Activated CD4-positive, alpha-beta T cell treated with anti-CD3 and anti-CD28 coated beads, Interleukin-2, amount 50 U/mL, for 4 hours (primary cell): Measurements from ENCODE around the gene TET3.
"Not testable (repeated sequence)": the region's sequence is repeated elsewhere in the genome, so short reads cannot be mapped to it uniquely, and the experiment has no call there.

Experiments used
- DNase-seq, 2 experiments: peaks; one replicate each; pipeline ENCODE4 v3.0.0-alpha.2; 2020

TET3 gene

GRCh38 chr2:73984203-73984921 lies at the start of gene TET3:
Gene TET3 (plus strand): TSS chr2:73984910. CDS start chr2:73986404, 1,494 bp downstream.
- peak in 1 of 2 experiments; percentile 56 for DNase-seq

GRCh38 chr2:73935641-73936040 lies 49.1 kb upstream of the TET3 start:
- DNase-seq, result no peak

- no peak for DNase-seq
These were observed 47.4 kb upstream of the TET3 start for GRCh38 chr2:73937103-73937885.

GRCh38 chr2:73937899-73938298 lies 46.8 kb upstream of the TET3 start:
- no peak for DNase-seq

- no peak for DNase-seq
These were observed 45.9 kb upstream of the TET3 start for GRCh38 chr2:73938718-73939352.

GRCh38 chr2:73939419-73939818 lies 45.3 kb upstream of the TET3 start:
- peak; percentile 23 to 25 for DNase-seq

GRCh38 chr2:73940066-73940465 lies 44.6 kb upstream of the TET3 start:
- not testable (repeated sequence) for DNase-seq

GRCh38 chr2:73942664-73943063 lies 42.0 kb upstream of the TET3 start:
- no peak for DNase-seq

- no peak for DNase-seq
These were observed 40.0 kb upstream of the TET3 start for GRCh38 chr2:73944714-73945113.

GRCh38 chr2:73946215-73946614 lies 38.5 kb upstream of the TET3 start:
- DNase-seq, result no peak

- DNase-seq, result no peak
These were observed 38.0 kb upstream of the TET3 start for GRCh38 chr2:73946666-73947065.

GRCh38 chr2:73947412-73948018 lies 37.2 kb upstream of the TET3 start:
- DNase-seq, result no peak

- no peak for DNase-seq
These were observed 34.9 kb upstream of the TET3 start for GRCh38 chr2:73949802-73950201.

- no peak for DNase-seq
These were observed 31.9 kb upstream of the TET3 start for GRCh38 chr2:73952499-73953446.

GRCh38 chr2:73956218-73956865 lies 28.4 kb upstream of the TET3 start:
- DNase-seq, result no peak

GRCh38 chr2:73961274-73961673 lies 23.4 kb upstream of the TET3 start:
- no peak for DNase-seq

GRCh38 chr2:73961823-73962615 lies 22.7 kb upstream of the TET3 start:
- no peak for DNase-seq

GRCh38 chr2:73962798-73963197 lies 21.9 kb upstream of the TET3 start:
- no peak for DNase-seq

- no peak for DNase-seq
These were observed 21.2 kb upstream of the TET3 start for GRCh38 chr2:73963385-73964120.

GRCh38 chr2:73964223-73964622 lies 20.5 kb upstream of the TET3 start:
- DNase-seq, result no peak
